IMR-90 (cell line): Measurements from ENCODE around the gene MYO10. TPM values are rescaled to one million over a fixed set of nuclear protein-coding genes. Genes with fewer than 3 reads are reported as not detected.

Experiments used
- ATAC-seq: fragments of 200-7000 bp; cut with Tn5 transposase; 2 replicates; pipeline ENCODE4 v1.9.1; 2020; ENCODE audit warnings: low read depth, mild to moderate bottlenecking, moderate library complexity
- BruUV-seq: library from RNA; stranded (reverse); fragments of 400-500 nt; replicated peaks from 2 replicates; lab custom pipeline; 2021; lab: Mats Ljungman, UMichigan
- CTCF ChIA-PET: fragments of 300-600 bp; formaldehyde crosslinking; extraction: SDS; loops from one replicate; lab custom pipeline; 2021; ENCODE audit warnings: antibody characterized with exemption; lab: Yijun Ruan, JAX
- POLR2A ChIA-PET: fragments of 300-600 bp; sonication (Branson Sonifier 250); formaldehyde crosslinking; loops from one replicate; lab custom pipeline; 2022; ENCODE audit warnings: antibody characterized with exemption; ENCODE audit not compliant: unreplicated experiment; lab: Charles Lee
- DNase-seq: peaks from one replicate; pipeline ENCODE4 v3.0.0; 2013
- H2AFZ ChIP-seq: replicated peaks from 2 replicates; pipeline ENCODE3; 2013; ENCODE audit warnings: low read length, mild to moderate bottlenecking; ENCODE audit not compliant: poor library complexity
- H2AK5ac ChIP-seq: 2 replicates; pipeline ENCODE4 v1.6.1; 2013; ENCODE audit warnings: low read depth, low read length, inconsistent platforms
- H2AK9ac ChIP-seq: replicated peaks from 2 replicates; pipeline ENCODE3; 2013; ENCODE audit warnings: mild to moderate bottlenecking, low read depth, low read length, moderate library complexity; ENCODE audit not compliant: poor library complexity
- H2BK120ac ChIP-seq: 2 replicates; pipeline ENCODE4 v1.6.1; 2013; ENCODE audit warnings: low read depth, low read length, inconsistent platforms
- H2BK15ac ChIP-seq: 3 replicates; pipeline ENCODE4 v1.6.1; 2013; ENCODE audit warnings: low read depth, low read length, inconsistent platforms
- H2BK20ac ChIP-seq: 2 replicates; pipeline ENCODE4 v1.6.1; 2013; ENCODE audit warnings: low read depth, mild to moderate bottlenecking, inconsistent platforms, low read length, moderate library complexity
- H2BK5ac ChIP-seq: 2 replicates; pipeline ENCODE4 v1.6.1; 2013; ENCODE audit warnings: mild to moderate bottlenecking, low read depth, low read length, inconsistent platforms; ENCODE audit not compliant: poor library complexity, severe bottlenecking
- H3K14ac ChIP-seq: replicated peaks from 2 replicates; pipeline ENCODE4 v1.6.1; 2013; ENCODE audit warnings: low read depth, low read length, inconsistent platforms
- H3K18ac ChIP-seq: 2 replicates; pipeline ENCODE4 v1.6.1; 2013; ENCODE audit warnings: low read depth, low read length, control low read depth
- H3K23ac ChIP-seq: 2 replicates; pipeline ENCODE4 v1.6.1; 2013; ENCODE audit warnings: low read depth, low read length, inconsistent platforms
- H3K27ac ChIP-seq: 2 replicates; pipeline ENCODE4 v1.5.1; 2013; ENCODE audit warnings: mild to moderate bottlenecking, control low read depth, low read length; ENCODE audit not compliant: insufficient read depth
- H3K27me3 ChIP-seq: 2 replicates; pipeline ENCODE4 v1.6.1; 2013; ENCODE audit warnings: low read length; ENCODE audit not compliant: control insufficient read depth, insufficient read depth
- H3K36me3 ChIP-seq: 2 replicates; pipeline ENCODE4 v1.6.1; 2013; ENCODE audit warnings: low read length, mixed read lengths; ENCODE audit not compliant: control insufficient read depth, insufficient read depth
- H3K4ac ChIP-seq: 2 replicates; pipeline ENCODE4 v1.6.1; 2013; ENCODE audit warnings: low read depth, low read length, inconsistent platforms
- H3K4me1 ChIP-seq: 2 replicates; pipeline ENCODE4 v1.6.1; 2013; ENCODE audit warnings: low read length, mixed read lengths; ENCODE audit not compliant: control insufficient read depth, insufficient read depth
- H3K4me2 ChIP-seq: 2 replicates; pipeline ENCODE4 v1.6.1; 2013; ENCODE audit warnings: low read depth, mild to moderate bottlenecking, control low read depth, low read length, moderate library complexity
- H3K4me3 ChIP-seq: 2 replicates; pipeline ENCODE4 v1.5.1; 2013; ENCODE audit warnings: low read depth, mild to moderate bottlenecking, control low read depth, low read length, moderate library complexity; ENCODE audit not compliant: insufficient read depth
- H3K56ac ChIP-seq: 2 replicates; pipeline ENCODE4 v1.6.1; 2013; ENCODE audit warnings: low read length, inconsistent platforms; ENCODE audit not compliant: insufficient read depth; ENCODE audit errors: extremely low read depth
- H3K79me1 ChIP-seq, 2 experiments: 2 replicates each; pipeline ENCODE4 v1.6.1; 2013; ENCODE audit warnings: low read length in 2 of 2, inconsistent platforms in 1 of 2, low read depth in 1 of 2
- H3K9ac ChIP-seq: 2 replicates; pipeline ENCODE4 v1.6.1; 2013; ENCODE audit warnings: low read depth, low read length, control low read depth
- H3K9me1 ChIP-seq: 2 replicates; pipeline ENCODE4 v1.6.1; 2013; ENCODE audit warnings: low read length, inconsistent platforms; ENCODE audit not compliant: insufficient read depth
- H3K9me3 ChIP-seq: 2 replicates; pipeline ENCODE4 v1.6.1; 2013; ENCODE audit warnings: low read length; ENCODE audit not compliant: control insufficient read depth, insufficient read depth
- H4K20me1 ChIP-seq: 2 replicates; pipeline ENCODE4 v1.6.1; 2013; ENCODE audit warnings: low read length, inconsistent platforms; ENCODE audit not compliant: insufficient read depth
- H4K5ac ChIP-seq: 2 replicates; pipeline ENCODE4 v1.6.1; 2013; ENCODE audit warnings: mild to moderate bottlenecking, low read depth, low read length, control low read depth
- H4K8ac ChIP-seq, 2 experiments: 2 replicates each; pipeline ENCODE4 v1.6.1; 2013; ENCODE audit warnings: low read depth in 2 of 2, low read length in 2 of 2, control low read depth in 1 of 2, inconsistent platforms in 1 of 2
- H4K91ac ChIP-seq: 2 replicates; pipeline ENCODE4 v1.6.1; 2013; ENCODE audit warnings: low read depth, low read length, inconsistent platforms; ENCODE audit not compliant: insufficient read depth
- BHLHE40 ChIP-seq: fragments of 150-350 bp; IDR thresholded peaks from 2 replicates; pipeline ENCODE4 v1.6.1; 2016; ENCODE audit warnings: mild to moderate bottlenecking, low read depth, low read length
- CEBPB ChIP-seq: IDR thresholded peaks from 2 replicates; pipeline ENCODE4 v1.6.1; 2012; ENCODE audit warnings: low read depth, low read length, improper control_type of control experiment
- CHD1 ChIP-seq: IDR thresholded peaks from 2 replicates; pipeline ENCODE4 v1.6.1; 2012; ENCODE audit warnings: low read depth, low read length, improper control_type of control experiment
- CTCF ChIP-seq: conservative IDR thresholded peaks from 2 replicates; pipeline ENCODE4 v1.5.1; 2012; ENCODE audit warnings: mild to moderate bottlenecking, low read depth, low read length, improper control_type of control experiment
- ELK1 ChIP-seq: fragments of 150-350 bp; IDR thresholded peaks from 2 replicates; pipeline ENCODE4 v1.6.1; 2016; ENCODE audit warnings: low read depth, mild to moderate bottlenecking, low read length, moderate library complexity, borderline replicate concordance
- FOS ChIP-seq: fragments of 150-350 bp; IDR thresholded peaks from 2 replicates; pipeline ENCODE4 v1.6.1; 2016; ENCODE audit warnings: low read depth, low read length
- MAFK ChIP-seq: IDR thresholded peaks from 2 replicates; pipeline ENCODE4 v1.6.1; 2012; ENCODE audit warnings: low read depth, low read length, improper control_type of control experiment
- MAZ ChIP-seq: IDR thresholded peaks from 2 replicates; pipeline ENCODE4 v1.6.1; 2012; ENCODE audit warnings: low read depth, mild to moderate bottlenecking, low read length, improper control_type of control experiment, moderate library complexity, borderline replicate concordance
- MXI1 ChIP-seq: IDR thresholded peaks from 2 replicates; pipeline ENCODE4 v1.6.1; 2012; ENCODE audit warnings: low read depth, mild to moderate bottlenecking, low read length, moderate library complexity, borderline replicate concordance
- NFE2L2 ChIP-seq: fragments of 150-350 bp; IDR thresholded peaks from 2 replicates; pipeline ENCODE4 v1.6.1; 2016; ENCODE audit warnings: low read depth, mild to moderate bottlenecking, low read length
- POLR2A ChIP-seq: IDR thresholded peaks from 2 replicates; pipeline ENCODE4 v1.6.1; 2012; ENCODE audit warnings: mild to moderate bottlenecking, low read depth, low read length
- RAD21 ChIP-seq: IDR thresholded peaks from 2 replicates; pipeline ENCODE4 v1.6.1; 2012; ENCODE audit warnings: low read length, improper control_type of control experiment
- RCOR1 ChIP-seq: IDR thresholded peaks from 2 replicates; pipeline ENCODE4 v1.6.1; 2012; ENCODE audit warnings: mild to moderate bottlenecking, low read length, improper control_type of control experiment; ENCODE audit not compliant: insufficient replicate concordance
- RFX5 ChIP-seq: IDR thresholded peaks from 2 replicates; pipeline ENCODE4 v1.8.0; 2012; ENCODE audit warnings: low read depth, mild to moderate bottlenecking, low read length, moderate library complexity
- SMC3 ChIP-seq: fragments of 150-350 bp; IDR thresholded peaks from 2 replicates; pipeline ENCODE4 v1.6.1; 2016; ENCODE audit warnings: low read depth, mild to moderate bottlenecking, antibody characterized with exemption, low read length, moderate library complexity
- USF2 ChIP-seq: fragments of 150-350 bp; IDR thresholded peaks from 2 replicates; pipeline ENCODE4 v1.6.1; 2017; ENCODE audit warnings: mild to moderate bottlenecking, antibody characterized with exemption, low read length, low read depth
- whole genome bisulfite sequencing, 2 experiments: methylation state at CpG; one replicate each; pipeline versions ENCODE4 v1.1.5 to v1.1.7; 2013; ENCODE audit warnings: missing lambda C conversion rate in 2 of 2; ENCODE audit not compliant: insufficient read length in 1 of 2; ENCODE audit errors: extremely low coverage in 2 of 2; 5-methylcytosine and 5-hydroxymethylcytosine counted together
- dilution Hi-C: fragments of 300-500 bp; cut with HindIII; formaldehyde crosslinking; loops from one replicate; pipeline ENCODE4 v1.14.3; 2018; ENCODE audit warnings: low sequenced_read_pairs; ENCODE audit not compliant: unreplicated experiment
- in situ Hi-C: fragments of 300-500 bp; cut with MboI; formaldehyde crosslinking; loops from 3 replicates; pipeline ENCODE4 v1.14.3; 2019; ENCODE audit warnings: low sequenced_read_pairs, inconsistent platforms, mixed read lengths
- intact Hi-C: fragments of 100-400 bp; cut with micrococcal nuclease; formaldehyde crosslinking; loops from 2 replicates; pipeline ENCODE4 v1.10.0; 2022
- polyA plus RNA-seq, 3 experiments: library from polyadenylated mRNA; depleted of rRNA; stranded (reverse); fragments of >200 nt; gene quantifications; 2 replicates each; pipeline ENCODE4 v1.2.3, GENCODE V29; 2012; ENCODE audit warnings: low replicate concordance in 1 of 3
- total RNA-seq: library from RNA; depleted of rRNA; stranded (reverse); fragments of >200 nt; gene quantifications from 2 replicates; pipeline ENCODE4 v1.2.3, GENCODE V29; 2012

MYO10 gene
- total and polyA plus RNA-seq, 2 of the 4 experiments (the other 2 are of a cell fraction), result 39.9 to 115 TPM

- dilution Hi-C loops (no loop called here), intact Hi-C loops (no loop called here), in situ Hi-C loops (no loop called here)
- Histone ChIP-seq H3K79me1 (peaks cover 4 to 9% of the 10 kb centered on the region in 2 experiments; a peak in 3 of 4 replicates), H3K9me3 (no peaks in the 10 kb centered on the region), H3K23ac (no peak overlapping the region), H3K4me3 (no peak overlapping the region), H4K91ac (no peak overlapping the region), H4K20me1 (peaks cover 4% of the 10 kb centered on the region; the same call in 1 of the 2 replicates), H2BK20ac (no peak overlapping the region), H3K9me1 (peaks cover 3% of the 10 kb centered on the region), H3K9ac (no peak overlapping the region), H3K56ac (no peak overlapping the region), H2BK120ac (no peak overlapping the region), H3K36me3 (peaks cover 11% of the 10 kb centered on the region), H3K4ac (no peak overlapping the region), H3K4me1 (no peaks in the 10 kb centered on the region), H3K18ac (no peak overlapping the region), H2AK9ac (no peak overlapping the region), H2AK5ac (no peak overlapping the region), H2AFZ (no peak overlapping the region), H4K5ac (no peak overlapping the region), H3K27ac (no peak overlapping the region), H2BK15ac (no peak overlapping the region), H3K14ac (no peak overlapping the region), H4K8ac (no peak overlapping the region), H2BK5ac (no peak overlapping the region), H3K4me2 (no peak overlapping the region), H3K27me3 (peaks cover 1% of the 10 kb centered on the region)
- WGBS, 2 experiments, result no CpG with 5 or more reads among the region's 1 CpG
- no TSS peak for BruUV-seq
- ATAC-seq, result no peak
- DNase-seq, result peak; percentile 17
- ChIA-PET POLR2A (no interaction called here), CTCF (no interaction called here)
- no peak for TF ChIP-seq MAFK
- no peak for TF ChIP-seq CHD1
- TF ChIP-seq CEBPB, result no peak
- TF ChIP-seq RFX5, result no peak
- no peak for TF ChIP-seq ELK1
- no peak for TF ChIP-seq USF2
- TF ChIP-seq BHLHE40, result no peak
- TF ChIP-seq SMC3, result no peak
- TF ChIP-seq MXI1, result no peak
- no peak for TF ChIP-seq NFE2L2
- TF ChIP-seq RAD21, result no peak
- no peak for TF ChIP-seq FOS
- no peak for TF ChIP-seq POLR2A
- no peak for TF ChIP-seq MAZ
- no peak for TF ChIP-seq CTCF
- no peak for TF ChIP-seq RCOR1
Measured at GRCh38 chr5:16659536-16659935, 276.6 kb downstream of the MYO10 start.
